K562 treated with DMSO at 1 percent for 24 hours (cell line): ENCODE data around the gene PSMC2. TPM values are rescaled to one million over a fixed set of nuclear protein-coding genes. Genes with fewer than 3 reads are reported as not detected.

Experiments
- total RNA-seq: library from RNA; unstranded; fragments of 300-600 nt; gene quantifications from 2 replicates; pipeline ENCODE4 v1.2.3, GENCODE V29; 2022; ENCODE audit warnings: low read depth; ENCODE audit not compliant: insufficient read depth

The PSMC2 gene
- total RNA-seq: 243 and 294 TPM in 2 replicates

DNA sequence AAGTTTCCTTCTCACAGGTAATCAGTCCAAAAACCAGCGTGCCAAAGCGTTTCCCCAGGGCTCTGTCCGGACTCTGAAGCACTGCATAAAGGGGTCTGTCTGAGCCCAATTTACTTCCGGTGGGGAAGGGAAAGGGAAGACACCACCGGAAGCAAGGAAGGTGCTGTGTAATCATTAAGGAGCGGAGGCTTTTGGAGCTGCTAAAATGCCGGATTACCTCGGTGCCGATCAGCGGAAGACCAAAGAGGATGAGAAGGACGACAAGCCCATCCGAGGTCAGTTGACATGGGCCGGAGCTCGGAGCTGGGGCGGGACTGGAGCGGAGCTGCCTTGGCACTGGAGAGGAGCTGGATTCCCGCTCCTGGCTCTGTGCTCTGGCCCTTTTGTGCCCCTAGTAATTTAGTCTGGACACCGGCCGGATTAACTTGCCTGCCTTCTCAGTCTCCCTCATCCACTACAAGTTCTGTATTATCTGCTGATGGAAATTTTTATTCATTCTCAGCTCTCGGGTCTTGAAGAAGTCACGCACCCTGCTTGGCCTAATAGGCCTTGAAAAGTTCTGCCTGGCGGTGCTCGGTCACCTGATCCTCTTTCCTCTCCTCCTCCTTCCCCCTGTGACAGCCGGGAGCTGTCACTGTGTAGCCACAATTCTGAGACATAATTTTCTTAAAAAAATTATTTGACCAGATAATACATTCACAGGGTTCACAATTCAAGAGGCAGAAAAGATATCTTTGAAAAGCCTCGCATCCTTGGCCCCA lies at the start of gene PSMC2:
Gene PSMC2 (plus strand): TSS at position 137 of the 761 bp plus-strand sequence. CDS start 69 bp downstream, at position 206.

DNA sequence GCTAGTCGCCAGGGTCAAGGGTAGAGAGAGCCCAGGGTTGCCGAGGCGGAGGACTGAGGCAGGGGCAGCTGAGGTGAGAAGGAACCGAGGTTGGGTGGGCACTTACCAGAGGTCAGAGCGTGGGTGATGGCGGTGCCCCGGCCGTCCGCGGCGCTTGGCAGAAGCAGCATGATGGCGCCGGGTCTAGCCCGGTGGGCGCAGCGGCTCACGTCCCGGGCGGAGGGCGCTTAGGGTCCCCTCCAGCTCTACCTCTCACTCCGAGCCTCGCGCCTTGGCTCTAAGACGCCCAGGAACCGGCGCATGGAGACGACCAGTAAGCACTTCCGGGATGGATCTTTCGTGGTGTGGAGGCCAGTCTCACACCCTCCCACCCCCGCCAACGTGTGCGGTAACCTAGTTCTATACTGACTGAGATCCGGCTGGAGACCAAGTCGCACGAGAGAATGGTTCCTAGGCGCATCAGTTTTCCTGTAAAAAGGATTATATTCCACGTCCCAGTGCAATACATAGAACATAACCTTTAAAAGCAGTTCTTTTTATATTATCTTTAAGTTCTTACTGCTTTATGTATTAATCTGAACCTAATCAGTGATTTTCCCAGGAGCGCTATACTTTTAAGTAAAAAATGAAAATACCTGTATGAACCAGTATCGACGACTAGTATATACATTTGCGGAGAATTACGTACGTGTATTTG lies 2.8 kb upstream of the PSMC2 start, which contains the start of gene DNAJC2:
Gene DNAJC2 (minus strand): TSS at position 315 of the 697 bp plus-strand sequence. CDS start 145 bp downstream, at position 170.

Other genes with a start within 250 kb of the PSMC2 start
- gene NAPEPLD, start 198.5 kb upstream of the PSMC2 start, total RNA-seq: 2.3 and 3.2 TPM in 2 replicates
- gene PMPCB, start 50.2 kb upstream of the PSMC2 start, total RNA-seq: 96.2 and 106 TPM in 2 replicates
- 26.0 and 30.6 TPM in 2 replicates for gene DNAJC2, start 2.9 kb upstream of the PSMC2 start, total RNA-seq
- gene SLC26A5, start 98.6 kb downstream of the PSMC2 start, total RNA-seq: not detected in 2 replicates